Hepatocyte (in vitro differentiated cells): ENCODE measurements around the gene TRABD.

Experiments used
- CTCF ChIP-seq: fragments of 200-600 bp; sonication (generic); IDR thresholded peaks from 2 replicates; pipeline ENCODE4 v1.5.1; 2016; ENCODE audit warnings: antibody characterized with exemption, mild to moderate bottlenecking; ENCODE audit not compliant: poor library complexity
- EZH2 ChIP-seq: fragments of 200-600 bp; sonication (generic); IDR thresholded peaks from 2 replicates; pipeline ENCODE4 v1.6.1; 2016; ENCODE audit warnings: antibody characterized with exemption, mild to moderate bottlenecking, borderline replicate concordance
- EZH2phosphoT487 ChIP-seq: fragments of 200-600 bp; sonication (generic); IDR thresholded peaks from one replicate; pipeline ENCODE4 v1.6.1; 2018; ENCODE audit warnings: antibody characterized with exemption, mild to moderate bottlenecking, low read depth, moderate library complexity; ENCODE audit not compliant: unreplicated experiment, severe bottlenecking

- no peak for TF ChIP-seq CTCF
- TF ChIP-seq EZH2, result no peak
- TF ChIP-seq EZH2phosphoT487, result no peak
These were observed 8.5 kb downstream of the TRABD start for GRCh38 chr22:50194037-50194805.
